ENCODE data around the gene MAP3K7CL.
"Not testable (repeated sequence)": the region's sequence is repeated elsewhere in the genome, so short reads cannot be mapped to it uniquely, and the experiment has no call there.

The MAP3K7CL gene

GRCh38 chr21:29163341-29164115, 33.1 kb downstream of the MAP3K7CL start:
- intact Hi-C loops (cut with DNase I): loop anchor here (10.0 kb wide), 1 partner anchor 201 kb away; no protein-coding TSS in a partner anchor
- DNase-seq: no peak

- DNase-seq: peak in 6 of 42 donors; percentile 15 to 52 (median 35)
- intact Hi-C loops (cut with DNase I): loop anchor here (10.0 kb wide), 1 partner anchor 200 kb away; no protein-coding TSS in a partner anchor
These were observed 34.0 kb downstream of the MAP3K7CL start for GRCh38 chr21:29164323-29164942.

- DNase-seq: no peak
- intact Hi-C loops (cut with DNase I): loop anchor here (10.0 kb wide), 1 partner anchor 198 kb away; no protein-coding TSS in a partner anchor
These were observed 35.9 kb downstream of the MAP3K7CL start for GRCh38 chr21:29166323-29166722.

GRCh38 chr21:29166853-29167252, 36.4 kb downstream of the MAP3K7CL start:
- intact Hi-C loops (cut with DNase I): loop anchor here (10.0 kb wide), 1 partner anchor 198 kb away; no protein-coding TSS in a partner anchor
- no peak for DNase-seq

GRCh38 chr21:29167481-29167880, 37.0 kb downstream of the MAP3K7CL start:
- intact Hi-C loops (cut with DNase I): loop anchor here (10.0 kb wide), 1 partner anchor 197 kb away; no protein-coding TSS in a partner anchor

GRCh38 chr21:29168891-29169315, 38.5 kb downstream of the MAP3K7CL start:
- intact Hi-C loops (cut with DNase I): loop anchor here (10.0 kb wide), 1 partner anchor 196 kb away; no protein-coding TSS in a partner anchor
- no peak for DNase-seq

More at GRCh38 chr21:29167481-29167880, 37.0 kb downstream of the MAP3K7CL start:
- not testable (repeated sequence) for DNase-seq

- no peak for DNase-seq
- intact Hi-C loops (cut with DNase I): no loop called here
These were observed 40.5 kb downstream of the MAP3K7CL start for GRCh38 chr21:29170944-29171343.

- intact Hi-C loops (cut with DNase I): no loop called here
- no peak for DNase-seq
These were observed 41.8 kb downstream of the MAP3K7CL start for GRCh38 chr21:29172282-29172681.

- intact Hi-C loops (cut with DNase I): no loop called here
- DNase-seq: no peak
These were observed 44.2 kb downstream of the MAP3K7CL start for GRCh38 chr21:29174607-29175013.

- DNase-seq: no peak
- intact Hi-C loops (cut with DNase I): no loop called here
These were observed 45.1 kb downstream of the MAP3K7CL start for GRCh38 chr21:29175408-29176134.

- intact Hi-C loops (cut with DNase I): no loop called here
- DNase-seq: no peak
These were observed 46.2 kb downstream of the MAP3K7CL start for GRCh38 chr21:29176471-29177120.

GRCh38 chr21:29177800-29178199, 47.4 kb downstream of the MAP3K7CL start:
- intact Hi-C loops (cut with DNase I): no loop called here
- no peak for DNase-seq

- intact Hi-C loops (cut with DNase I): no loop called here
- DNase-seq: no peak
These were observed 48.5 kb downstream of the MAP3K7CL start for GRCh38 chr21:29178926-29179325.

- no peak for DNase-seq
- intact Hi-C loops (cut with DNase I): no loop called here
These were observed 49.1 kb downstream of the MAP3K7CL start for GRCh38 chr21:29179503-29179902.

GRCh38 chr21:29181799-29182470, 51.5 kb downstream of the MAP3K7CL start:
- intact Hi-C loops (cut with DNase I): no loop called here
- DNase-seq: no peak

- no peak for DNase-seq
- intact Hi-C loops (cut with DNase I): no loop called here
These were observed 52.2 kb downstream of the MAP3K7CL start for GRCh38 chr21:29182691-29183092.

- intact Hi-C loops (cut with DNase I): no loop called here
- DNase-seq: no peak
These were observed 53.6 kb downstream of the MAP3K7CL start for GRCh38 chr21:29184037-29184436.

GRCh38 chr21:29185172-29185571, 54.7 kb downstream of the MAP3K7CL start:
- intact Hi-C loops (cut with DNase I): no loop called here
- no peak for DNase-seq

GRCh38 chr21:29185633-29186032, 55.2 kb downstream of the MAP3K7CL start:
- intact Hi-C loops (cut with DNase I): no loop called here
- no peak for DNase-seq
